Measurements from ENCODE around the gene TBC1D2B.

The TBC1D2B gene

DNA sequence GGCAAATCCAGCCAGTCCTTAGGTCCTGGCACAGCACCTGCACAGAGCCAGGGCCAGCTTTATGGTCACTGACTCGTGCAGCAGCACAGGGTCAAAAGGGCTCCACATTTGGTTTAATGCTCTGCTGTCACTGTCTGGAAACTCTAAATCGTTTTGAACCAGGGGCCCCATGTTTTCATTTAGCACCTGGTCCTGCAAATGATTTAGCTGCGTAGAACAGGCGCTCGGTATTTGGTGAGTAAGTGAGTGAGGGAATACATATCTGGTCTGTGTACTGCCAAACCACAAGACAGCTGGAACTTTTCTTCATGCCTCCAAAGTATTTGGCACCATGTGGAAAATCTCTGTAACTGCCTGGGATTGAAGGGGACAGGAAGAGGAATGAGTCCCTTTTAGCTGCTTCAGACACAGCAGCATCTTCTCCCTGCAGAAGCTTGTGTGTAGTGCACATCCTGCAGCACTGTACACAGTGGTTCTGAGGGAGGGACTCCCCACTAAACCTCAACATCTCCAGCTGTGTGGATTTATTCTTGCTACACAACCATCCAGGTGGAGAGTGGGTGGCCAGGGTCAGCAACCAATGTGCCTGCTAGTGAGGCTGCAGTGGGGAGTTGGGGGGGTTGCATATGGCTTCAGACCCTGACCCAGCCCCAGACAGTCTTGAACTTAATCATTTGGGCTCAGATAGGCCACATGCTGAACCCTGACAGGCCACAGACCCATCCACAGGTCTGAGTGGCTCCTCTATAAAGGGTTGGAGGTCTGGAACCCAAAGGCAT lies 15.9 kb upstream of the TBC1D2B start:
- no peak for DNase-seq

DNA sequence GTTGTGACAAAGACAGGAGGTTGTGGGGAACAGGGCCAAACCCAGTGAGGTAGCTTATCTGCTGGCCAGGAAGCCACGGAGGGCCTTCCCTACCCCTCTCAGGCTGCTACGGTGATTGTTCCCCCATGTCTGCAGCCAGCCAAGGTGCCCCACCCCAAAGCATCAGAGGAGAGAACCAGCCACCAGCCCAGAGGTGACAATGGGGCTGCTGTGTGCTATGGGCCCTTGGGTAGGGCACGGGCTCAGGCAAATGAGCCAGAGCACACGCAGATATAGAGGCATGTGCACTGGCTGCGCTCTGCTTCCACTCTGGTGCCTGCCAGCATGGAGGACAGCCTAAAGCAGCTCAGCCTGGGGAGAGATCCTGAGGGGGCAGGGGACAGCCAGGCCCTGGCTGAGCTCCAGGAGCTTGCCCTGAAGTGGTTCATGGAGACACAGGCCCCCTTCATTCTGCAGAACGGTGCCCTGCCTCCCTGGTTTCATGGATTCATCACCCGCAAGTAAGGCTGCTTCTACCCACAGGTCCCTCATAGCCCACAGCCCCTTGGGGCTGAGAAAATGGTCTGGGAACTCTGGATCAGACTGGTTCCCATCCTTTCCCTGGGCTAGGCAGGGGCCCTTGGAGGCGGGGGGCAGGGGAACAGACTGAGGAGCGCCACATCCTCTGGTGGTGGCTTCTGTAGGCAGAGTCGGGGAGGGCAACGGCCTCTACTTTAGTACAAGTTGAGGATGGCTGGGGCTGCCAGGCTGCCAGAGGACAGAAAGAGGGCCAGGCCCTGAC lies 14.9 kb upstream of the TBC1D2B start, which contains the start of gene SH2D7:
TSS of gene SH2D7 (plus strand) at position 301 of the 781 bp plus-strand sequence. CDS start at position 325, 24 bp downstream.
- DNase-seq, result no peak

DNA sequence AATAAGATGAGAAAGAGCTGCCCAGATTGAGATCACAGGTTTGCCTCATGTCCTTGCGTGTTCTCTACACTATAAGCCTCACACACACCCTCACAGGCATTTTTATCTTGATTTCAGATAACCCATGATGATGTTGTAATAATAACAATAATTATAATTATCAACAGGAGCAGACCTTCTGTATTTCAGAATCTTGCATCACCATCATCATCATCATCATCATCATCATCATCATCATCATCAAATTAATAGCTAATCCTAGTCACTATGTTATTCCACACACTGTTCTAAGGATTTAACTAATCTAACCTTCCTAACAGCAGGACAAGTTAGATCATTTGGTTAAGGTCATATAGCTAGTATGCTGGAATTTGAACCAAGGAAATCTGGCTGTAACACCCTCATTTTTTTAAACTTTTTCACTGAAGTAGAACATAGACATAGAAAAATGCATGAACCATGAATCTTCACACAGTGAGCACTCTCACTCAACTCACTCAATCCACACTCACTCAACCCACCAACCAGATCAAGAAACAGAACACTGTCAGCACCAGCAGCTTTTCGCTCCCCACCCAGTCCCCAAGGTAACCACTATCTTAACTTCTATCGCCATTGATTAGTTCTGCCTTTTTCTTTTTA lies 13.0 kb upstream of the TBC1D2B start:
- DNase-seq, result no peak

DNA sequence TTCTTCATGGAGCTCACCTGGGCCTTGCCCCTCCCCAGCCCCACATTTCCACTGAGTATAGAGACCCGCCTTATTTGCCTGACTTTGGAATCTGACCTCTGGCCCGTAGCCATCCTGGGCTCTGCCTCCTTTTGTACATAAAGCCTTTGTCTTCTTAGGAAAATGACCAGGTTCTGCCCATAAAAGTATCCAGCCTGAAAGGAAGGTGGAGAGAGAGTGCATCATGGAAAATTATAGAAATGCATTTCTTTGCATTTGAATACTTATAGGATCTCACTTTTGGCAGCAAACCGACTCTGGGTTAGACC lies 11.2 kb upstream of the TBC1D2B start:
- DNase-seq, result no peak

DNA sequence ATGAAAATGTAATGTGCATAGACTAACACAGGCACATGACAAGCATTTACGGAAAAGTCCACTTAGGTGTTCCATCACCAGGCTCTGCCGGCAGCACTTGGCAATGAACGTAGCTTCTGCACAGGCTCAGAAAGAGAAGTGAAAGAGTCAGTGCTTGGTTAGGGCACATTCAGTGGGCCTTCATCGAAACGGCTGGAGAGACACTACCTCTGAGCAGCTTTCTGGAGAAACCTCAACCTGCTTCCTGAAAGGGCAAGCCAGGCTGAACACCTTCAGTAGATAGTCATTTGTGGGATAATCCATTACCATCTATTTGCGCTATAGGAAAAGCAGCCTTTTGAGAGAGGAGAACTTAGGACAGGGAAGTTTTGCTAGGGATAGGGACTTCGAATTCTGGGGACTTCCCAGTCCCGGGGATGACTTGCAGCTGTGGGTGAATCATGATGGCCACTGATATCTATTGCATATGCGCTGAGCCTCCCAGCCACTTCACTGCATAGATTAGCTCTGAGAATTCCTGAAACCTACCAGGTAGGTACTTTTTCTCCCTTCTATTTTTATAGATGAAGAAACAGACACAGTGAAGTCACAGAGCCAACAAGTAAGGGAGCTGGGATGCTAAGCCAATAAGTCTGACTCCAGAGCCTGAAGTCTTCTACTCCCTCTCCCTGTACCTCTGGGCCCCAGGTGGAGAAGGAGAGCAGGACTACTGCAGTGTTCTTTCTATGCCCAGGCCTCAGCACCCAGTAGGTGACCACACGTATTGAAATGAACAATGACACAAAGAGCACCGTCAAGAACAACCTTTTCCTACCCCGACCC lies 10.7 kb upstream of the TBC1D2B start:
- DNase-seq, result no peak

DNA sequence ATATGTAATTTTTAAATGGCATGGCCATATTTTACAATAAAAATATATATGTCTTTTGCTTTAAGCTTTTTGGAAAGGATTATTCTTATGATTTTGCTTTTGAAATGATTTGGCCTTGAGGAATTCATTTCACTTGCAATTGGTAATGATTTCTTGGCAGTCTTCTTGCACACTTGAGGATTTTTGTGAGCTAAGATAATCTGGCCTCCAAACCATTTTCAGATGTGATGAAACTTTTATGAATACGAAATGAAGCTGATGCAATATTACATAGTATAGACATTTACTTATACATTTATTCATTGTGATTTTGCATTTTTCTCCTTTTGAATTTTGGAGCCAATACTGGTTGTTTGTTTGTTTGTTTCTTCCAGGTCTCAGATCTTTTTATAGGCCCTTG lies 8.4 kb upstream of the TBC1D2B start:
- no peak for DNase-seq

DNA sequence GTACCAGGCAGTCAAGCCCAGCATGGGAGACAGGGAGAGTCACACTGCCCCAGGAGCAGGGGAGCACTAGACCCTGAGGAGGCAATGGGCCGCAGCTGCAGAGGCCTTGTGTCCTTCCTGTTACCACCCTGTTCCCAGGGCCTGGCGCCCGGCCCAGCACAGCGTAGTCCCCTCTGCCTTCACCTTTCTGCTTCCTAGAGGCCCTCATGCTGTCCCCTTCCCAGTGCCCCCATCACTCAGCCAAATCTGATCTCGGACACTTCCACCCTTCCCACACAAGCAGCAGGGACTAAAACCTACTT lies 6.9 kb upstream of the TBC1D2B start:
- no peak for DNase-seq

DNA sequence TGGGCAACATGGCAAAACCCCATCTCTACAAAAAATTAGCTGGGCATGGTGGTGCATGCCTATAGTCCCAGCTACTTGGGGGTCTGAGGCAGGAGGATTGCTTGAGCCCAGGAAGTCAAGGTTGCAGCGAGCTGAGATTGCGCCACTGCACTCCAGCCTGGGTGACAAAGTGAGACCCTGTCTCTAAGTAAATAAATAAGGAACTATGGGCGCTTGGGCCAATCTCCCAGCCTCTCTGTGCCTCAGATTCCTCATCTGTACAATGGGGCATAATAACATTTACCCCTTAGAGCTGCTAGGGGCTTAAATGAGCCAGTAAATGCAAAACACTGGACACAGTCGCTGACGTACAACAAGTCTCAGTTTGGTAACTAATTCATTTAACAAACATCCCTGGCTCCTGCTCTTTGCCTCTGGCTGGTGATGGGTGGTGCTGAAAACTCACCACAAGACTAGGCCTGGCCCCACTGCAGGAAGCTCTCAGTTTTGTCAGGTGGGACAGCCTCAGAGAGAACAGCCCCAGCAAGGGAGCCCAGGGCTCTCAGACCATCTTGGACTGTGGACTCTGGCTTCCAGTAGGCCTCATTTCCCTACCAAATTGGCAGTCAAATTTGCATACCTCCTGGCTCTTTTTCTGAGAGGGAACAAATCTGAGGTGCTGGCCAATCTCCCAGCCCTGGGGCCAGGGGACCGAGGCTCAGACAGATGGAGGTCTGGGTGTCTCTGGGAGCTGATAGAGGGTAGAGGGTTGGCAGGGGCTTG lies 6.4 kb upstream of the TBC1D2B start:
- DNase-seq, result no peak

DNA sequence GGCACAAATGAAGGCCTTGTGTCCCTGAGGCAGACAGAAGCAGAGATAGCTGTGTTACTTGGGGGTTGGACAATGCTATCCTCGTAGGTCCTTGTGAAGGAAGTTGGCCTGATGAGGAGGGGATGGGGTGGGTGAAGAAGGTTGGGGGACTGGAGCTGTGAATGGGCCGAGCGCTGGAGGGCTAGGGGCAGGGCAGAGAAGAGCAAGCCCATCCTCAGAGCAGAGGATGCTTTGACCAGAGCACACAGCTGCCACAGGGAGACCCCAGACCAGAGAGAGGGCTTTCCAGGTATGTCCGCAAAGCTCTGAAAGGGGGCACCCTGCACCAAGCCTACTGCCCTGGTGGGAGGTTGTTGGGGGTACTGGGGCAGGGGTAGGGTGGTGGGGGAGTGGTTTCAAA lies 5.7 kb upstream of the TBC1D2B start:
- no peak for DNase-seq

DNA sequence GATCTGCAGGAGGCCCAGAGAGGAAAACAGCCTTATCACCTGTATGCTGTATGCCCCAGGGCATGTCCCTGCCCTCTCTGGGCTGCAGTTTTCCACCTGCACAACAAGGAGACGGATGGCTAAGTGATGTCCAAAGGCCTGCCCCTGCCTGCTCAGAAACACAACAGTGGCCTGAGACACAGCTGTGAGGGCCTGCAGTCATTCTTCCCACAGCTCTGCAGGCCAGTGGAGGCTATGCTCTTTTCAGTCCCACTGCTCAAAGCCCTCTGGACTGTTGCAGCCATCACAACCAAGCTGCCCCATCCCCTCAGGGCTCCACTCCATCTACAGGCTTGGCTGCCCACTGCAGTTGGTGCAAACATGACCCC lies 5.2 kb upstream of the TBC1D2B start:
- no peak for DNase-seq

DNA sequence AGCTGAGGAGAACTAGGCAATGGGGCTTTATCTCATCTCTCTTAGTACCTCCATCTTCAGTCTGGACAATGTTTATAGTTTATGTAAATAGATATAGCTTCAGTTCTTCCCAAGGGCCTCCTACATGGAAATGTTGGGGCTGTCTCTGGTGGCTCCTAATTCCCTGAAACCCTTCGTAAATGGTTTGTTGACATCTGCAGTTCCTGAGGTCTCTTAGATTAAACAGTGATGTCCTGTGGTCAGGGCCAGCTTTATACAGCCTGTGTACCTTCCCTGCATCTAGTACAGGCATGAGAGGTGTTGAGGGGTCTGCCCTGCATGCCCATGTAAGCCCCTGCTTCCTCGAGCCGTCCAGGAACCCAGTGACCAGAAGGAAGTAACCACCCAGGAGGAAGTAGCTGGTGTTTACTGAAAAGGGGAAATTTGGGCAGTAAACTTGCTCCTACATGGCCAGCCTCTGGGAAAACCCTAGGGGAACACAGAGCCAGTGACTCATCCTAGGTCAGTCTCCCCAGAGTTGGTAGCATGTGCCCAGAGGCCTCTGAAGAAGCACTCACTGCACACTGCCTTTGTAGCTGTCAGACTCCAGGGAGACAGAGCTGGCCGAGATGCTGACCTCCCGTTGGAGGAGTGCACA lies 4.7 kb upstream of the TBC1D2B start:
- no peak for DNase-seq

DNA sequence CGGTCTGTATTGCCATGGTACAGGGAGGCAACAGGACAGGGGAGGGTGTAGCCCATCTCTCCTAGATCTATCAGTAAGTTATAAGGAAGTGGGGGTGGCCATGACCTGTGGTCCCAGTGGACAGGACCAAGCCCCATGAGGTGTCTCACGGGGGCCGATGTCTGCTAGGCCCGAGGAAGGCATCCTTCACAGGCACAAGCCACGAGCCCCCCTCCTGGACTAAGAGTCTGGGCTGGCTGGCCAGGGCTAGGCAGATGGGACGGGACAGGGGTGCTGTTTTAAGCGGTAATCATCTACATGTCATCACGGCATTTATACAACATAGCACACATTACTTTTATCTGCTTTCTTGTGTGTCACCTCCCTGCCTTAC lies 2.6 kb upstream of the TBC1D2B start:
- no peak for DNase-seq

DNA sequence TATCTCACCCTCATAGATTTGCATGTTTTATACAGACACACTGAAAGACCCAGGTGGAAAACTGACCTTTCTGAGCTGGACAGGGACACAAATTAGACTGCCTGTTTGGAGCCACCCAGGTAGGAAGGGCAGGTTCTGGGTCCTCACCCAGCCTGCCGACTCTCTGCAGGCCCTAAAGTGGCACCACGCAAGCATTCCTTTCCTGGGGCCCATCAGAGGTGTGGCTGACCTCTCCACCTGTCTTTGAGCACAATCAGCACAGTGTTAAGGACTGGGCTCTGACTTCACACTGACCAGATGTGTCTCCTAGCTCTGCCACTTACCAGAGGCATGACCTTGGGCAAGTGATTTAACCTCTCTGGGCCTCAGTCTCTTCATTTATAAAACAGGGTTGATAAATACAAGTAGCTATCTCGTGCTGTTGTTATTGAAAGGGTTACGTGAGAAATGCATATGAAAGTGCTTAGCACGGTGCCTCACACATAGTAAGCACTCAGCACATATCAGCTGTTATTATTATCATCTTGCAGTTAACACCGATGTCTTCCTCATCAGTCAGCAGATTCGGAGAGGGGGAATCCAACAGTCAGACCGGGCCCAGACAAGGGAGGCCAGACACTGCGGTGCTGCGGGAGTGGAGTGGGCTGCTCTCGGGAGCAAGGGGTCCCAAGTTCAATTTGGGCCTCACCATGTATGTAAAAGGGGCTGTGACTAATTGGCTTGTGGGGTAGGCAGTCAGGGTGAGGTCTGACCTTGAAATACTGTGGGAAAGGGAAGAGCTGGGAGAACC lies 2.0 kb upstream of the TBC1D2B start:
- no peak for DNase-seq

DNA sequence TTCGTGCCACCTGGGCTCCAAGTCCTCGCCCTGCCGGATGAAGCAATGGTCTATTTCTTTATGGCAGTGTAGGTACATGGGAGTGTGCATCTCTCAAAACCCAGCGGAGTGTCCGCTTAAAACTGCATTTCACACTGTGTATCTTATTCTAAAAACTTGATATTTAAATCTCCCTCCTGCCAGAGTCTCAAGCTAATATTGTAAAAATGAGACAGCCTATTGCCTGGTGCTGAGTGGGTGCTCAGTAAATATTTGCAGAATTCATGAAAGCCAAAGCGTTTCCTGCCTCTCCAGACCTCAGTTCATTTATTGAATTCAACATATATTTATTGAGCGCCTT lies 330 bp upstream of the TBC1D2B start:
- DNase-seq, result no peak

DNA sequence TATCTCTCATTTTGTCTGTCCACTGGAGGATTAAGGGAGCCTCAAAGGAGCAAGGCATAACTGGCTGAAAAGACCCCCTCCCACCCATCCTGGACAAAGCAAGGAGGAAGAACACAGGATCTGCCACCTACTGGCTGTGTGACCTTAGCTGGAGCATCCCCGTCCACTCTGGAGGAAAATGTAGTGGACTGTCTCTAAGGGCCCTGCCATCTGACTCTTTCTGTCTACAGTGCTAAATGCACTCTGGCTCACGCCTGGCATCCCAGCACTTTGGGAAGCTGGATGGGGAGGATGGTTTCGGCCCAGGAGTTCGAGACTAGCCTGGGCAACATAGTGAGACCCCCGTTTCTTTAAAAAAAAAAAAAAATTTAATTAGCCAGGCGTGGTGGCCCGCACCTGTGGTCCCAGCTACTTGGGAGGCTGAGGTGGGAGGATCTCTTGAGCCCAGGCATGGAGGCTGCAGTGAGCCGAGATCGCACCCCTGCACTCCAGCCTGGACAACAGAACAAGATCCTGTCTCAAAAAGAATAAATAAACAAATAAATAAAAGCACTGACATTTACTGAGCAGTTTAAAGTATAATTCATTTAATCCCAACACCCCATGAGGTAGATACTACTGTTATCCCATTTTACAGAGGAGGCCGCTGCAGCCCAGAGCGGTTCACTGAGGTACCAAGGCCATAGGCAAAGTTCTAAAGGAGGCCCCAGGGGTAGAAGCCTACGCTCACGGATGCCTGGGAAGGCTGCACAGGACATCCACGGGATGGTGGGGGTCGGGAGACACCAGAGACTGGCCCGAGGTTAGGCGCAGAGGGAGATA lies 1.1 kb downstream of the TBC1D2B start:
- no peak for DNase-seq

DNA sequence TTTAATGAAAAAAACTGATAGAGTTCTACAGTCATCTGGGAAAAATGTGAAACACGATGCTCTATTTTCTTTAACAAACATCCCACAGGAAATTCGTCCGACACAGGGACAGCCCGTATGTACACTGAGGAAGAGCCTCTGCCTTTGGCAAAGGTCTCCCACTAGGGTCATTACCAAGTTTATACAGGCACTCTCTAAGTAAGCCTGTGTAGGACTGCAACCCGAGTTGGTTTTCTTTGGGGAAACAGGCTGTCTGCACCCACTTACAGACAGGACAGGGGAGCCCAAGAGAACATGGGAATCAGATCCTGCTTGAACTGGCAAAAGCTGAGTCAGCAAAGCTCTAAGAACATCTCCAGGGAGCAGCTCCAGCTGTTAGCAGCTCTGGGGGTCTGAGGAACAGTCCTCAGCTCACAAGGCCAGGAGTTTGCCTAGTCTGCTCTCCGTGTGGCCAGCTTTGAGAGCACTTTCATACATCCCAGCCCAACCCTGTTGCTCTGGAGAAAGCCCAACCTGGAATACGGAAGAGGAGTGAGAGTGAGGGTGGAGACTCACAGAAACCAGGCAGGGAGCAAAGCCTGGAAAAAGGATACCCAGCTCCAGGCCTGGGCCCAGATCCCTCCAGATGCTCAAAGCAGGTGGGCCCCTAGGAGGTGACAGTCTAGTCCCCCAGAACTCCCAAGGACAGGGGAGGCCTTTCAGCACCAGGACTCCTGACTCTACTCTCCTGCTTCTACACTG lies 1.9 kb downstream of the TBC1D2B start:
- DNase-seq, result no peak

DNA sequence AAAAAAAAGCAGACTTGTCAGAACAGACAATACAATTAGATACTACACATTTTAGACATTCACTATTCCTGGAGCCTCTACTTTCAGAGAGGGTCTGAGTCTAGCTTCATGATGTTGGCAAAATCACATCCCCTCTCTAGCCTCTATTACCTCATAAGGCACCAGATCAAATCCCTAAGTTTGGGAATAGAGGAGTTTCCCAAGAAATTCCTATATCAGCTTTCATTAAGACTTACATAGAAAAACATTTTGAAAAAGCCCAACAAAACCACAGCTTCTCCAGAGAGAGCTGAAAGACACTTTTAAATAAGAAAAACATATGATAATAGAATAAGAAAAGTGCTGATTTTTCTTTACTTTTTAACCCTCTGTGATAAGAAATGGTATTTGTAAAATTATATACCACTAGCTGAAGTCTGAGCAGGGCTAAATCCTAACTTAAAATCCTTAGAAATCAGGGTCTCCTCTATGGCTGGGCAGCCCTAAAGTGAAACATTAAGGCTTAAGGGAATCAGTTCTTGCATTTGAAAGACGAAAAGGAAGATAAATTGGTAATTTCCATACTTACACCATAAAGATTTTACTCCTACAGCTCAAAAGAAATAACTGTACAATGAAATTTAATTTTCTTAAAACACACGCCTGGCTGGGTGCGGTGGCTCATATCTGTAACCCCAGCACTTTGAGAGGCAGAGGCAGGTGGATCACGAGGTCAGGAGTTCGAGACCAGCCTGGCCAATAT lies 4.3 kb downstream of the TBC1D2B start:
- no peak for DNase-seq

DNA sequence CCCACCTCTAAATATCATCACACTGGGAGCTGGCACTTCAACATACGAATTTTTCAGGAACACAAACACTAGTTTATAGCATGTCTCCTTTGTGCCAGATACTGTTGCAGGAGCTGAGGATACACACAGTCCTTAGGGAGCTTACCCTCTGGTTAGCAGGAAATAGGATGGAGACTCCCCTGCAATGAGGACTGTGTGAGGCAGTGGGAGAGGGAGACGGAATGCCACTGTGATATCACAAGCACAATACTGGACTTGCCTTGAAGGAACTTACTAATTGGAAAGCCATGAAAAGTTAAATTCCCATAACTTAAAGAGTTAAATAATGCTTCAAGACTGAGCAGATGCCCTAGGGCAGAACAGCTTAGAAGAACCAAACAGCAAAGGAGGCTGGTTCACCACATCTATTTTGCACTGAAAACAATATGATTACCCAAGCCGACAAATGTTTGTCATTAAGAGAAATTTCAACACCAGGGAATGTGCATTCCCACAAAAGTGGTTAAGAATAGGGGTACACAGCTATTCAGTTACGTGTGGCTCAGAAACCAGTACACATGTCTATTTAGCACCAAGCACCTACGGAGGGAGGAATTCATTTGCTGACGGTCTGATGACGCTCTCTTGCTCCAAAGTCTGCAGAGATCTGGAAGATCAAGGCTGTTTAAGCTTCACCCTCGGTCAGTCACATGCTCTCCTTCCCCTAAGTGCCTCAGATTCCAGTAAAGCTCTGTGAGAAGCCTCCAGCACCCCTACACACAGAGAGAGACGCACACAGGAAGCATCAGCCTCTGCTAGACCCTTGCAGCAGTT lies 5.2 kb downstream of the TBC1D2B start:
- DNase-seq, result no peak
